Ovary (tissue), 9 donors: ENCODE measurements around the gene ABCA4. TPM values are rescaled to one million over a fixed set of nuclear protein-coding genes. Genes with fewer than 3 reads are reported as not detected.

Source experiments
- DNase-seq, 5 donors: peaks; one replicate each; pipeline ENCODE4 v3.0.0-alpha.2; 2019 to 2020
- H3K27ac ChIP-seq, 2 donors: fragments of 200-600 bp; one replicate each; pipeline versions ENCODE4 v1.5.1 to v1.8.0; 2019 to 2022
- H3K27me3 ChIP-seq: fragments of 200-600 bp; one replicate; pipeline ENCODE4 v1.8.0; 2022
- H3K36me3 ChIP-seq: fragments of 200-600 bp; sonication (generic); one replicate; pipeline ENCODE4 v1.5.1; 2019
- H3K4me1 ChIP-seq: one replicate; pipeline ENCODE4 v1.8.1; 2013; ENCODE audit warnings: mild to moderate bottlenecking, moderate library complexity; ENCODE audit not compliant: insufficient read depth
- H3K4me3 ChIP-seq: fragments of 200-600 bp; sonication (generic); one replicate; pipeline ENCODE4 v1.5.1; 2017
- H3K9me3 ChIP-seq, 2 donors: fragments of 200-600 bp in 1 of 2; sonication (generic) in 1 of 2; one replicate each; pipeline versions ENCODE4 v1.5.1 to v1.8.1; 2013 to 2019; ENCODE audit warnings: mild to moderate bottlenecking in 1 of 2, moderate library complexity in 1 of 2
- CTCF ChIP-seq, 3 donors: fragments of 450-650 bp in 2 of 3; fragments of 200-600 bp in 1 of 3; IDR thresholded peaks; one replicate each; pipeline versions ENCODE4 v1.5.1 to v1.8.0; 2016 to 2022; ENCODE audit warnings: antibody characterized with exemption in 3 of 3, mild to moderate bottlenecking in 1 of 3
- EP300 ChIP-seq: sonication (generic); formaldehyde crosslinking; IDR thresholded peaks from one replicate; pipeline ENCODE4 v1.6.1; 2017; ENCODE audit warnings: antibody characterized with exemption
- POLR2A ChIP-seq: fragments of 450-650 bp; IDR thresholded peaks from one replicate; pipeline ENCODE4 v1.6.1; 2017; ENCODE audit warnings: antibody characterized with exemption, mild to moderate bottlenecking, moderate library complexity
- WGBS, 3 donors: extraction: QIAGEN DNeasy Blood & Tissue Kit in 1 of 3; methylation state at CpG; one replicate each; pipeline versions ENCODE4 v1.1.5 to v1.1.7; 2013 to 2017; 5-methylcytosine and 5-hydroxymethylcytosine counted together
- intact Hi-C, 4 donors: fragments of 100-400 bp; cut with DNase I; formaldehyde crosslinking; loops; one replicate each; pipeline versions ENCODE4 v1.11.0 to v1.15.1; 2022 to 2023
- polyA plus RNA-seq, 2 donors: library from polyadenylated mRNA; stranded (reverse); fragments of 200-250 nt in 1 of 2; fragments of 350-450 nt in 1 of 2; fragmentation: Illumina TruSeq in 1 of 2; extraction: RNeasy Lipid Tissue Mini Kit (QIAGEN cat#74804) in 1 of 2; gene quantifications; one replicate each; pipeline ENCODE4 v1.2.3, GENCODE V29; 2013 to 2014
- total RNA-seq, 7 donors: library from RNA; depleted of rRNA in 2 of 7; stranded (reverse); fragments of >200 nt in 2 of 7; fragmentation: NEBNext Ultra II Directional in 3 of 7; extraction: Animal tissue kit (Norgen Biotek cat#: 25700) in 3 of 7; gene quantifications; one replicate each; pipeline versions ENCODE4 v1.1.0 to v1.2.4, GENCODE V29; 2016 to 2023
- donor health status: DM: no; HTN: no; CAD: no; lungs with moderate emphysema.
- donor health status: DM: no; HTN: no; CAD: no.
- donor health status: Bipolar disorder and iron deficiency.
- donor health status: DM: yes; HTN: yes; CAD: no.
- donor health status: DM: no; HTN: no; CAD: no.
- donor health status: DM: yes; HTN: yes; CAD: no.

ABCA4 gene
- total and polyA plus RNA-seq, 9 donors: 0.12 to 3.1 (median 0.35) TPM

- intact Hi-C loops: no loop called here
Measured at GRCh38 chr1:94111879-94112278, 9.1 kb downstream of the ABCA4 start.

GRCh38 chr1:94110946-94111740 lies 9.8 kb downstream of the ABCA4 start:
- Histone ChIP-seq H3K36me3 (no peaks in the 10 kb centered on the region), H3K9me3 (no peaks in the 10 kb centered on the region), H3K4me3 (no peak overlapping the region), H3K27ac (no peak overlapping the region), H3K27me3 (no peaks in the 10 kb centered on the region), H3K4me1 (no peaks in the 10 kb centered on the region)
- WGBS, 3 donors: 87 to 89% (median 89%) methylated on average over 10 of the region's 10 CpGs
- intact Hi-C loops: no loop called here
- TF ChIP-seq POLR2A (no peak), CTCF (IDR thresholded peaks at IDR 0.05) (no peak), EP300 (no peak)
- no peak for DNase-seq

More at GRCh38 chr1:94111879-94112278, 9.1 kb downstream of the ABCA4 start:
- Histone ChIP-seq H3K36me3 (no peaks in the 10 kb centered on the region), H3K27me3 (no peaks in the 10 kb centered on the region), H3K4me1 (peaks cover 2% of the 10 kb centered on the region), H3K9me3 (no peaks in the 10 kb centered on the region), H3K27ac (no peak overlapping the region), H3K4me3 (no peak overlapping the region)
- no peak for DNase-seq
- TF ChIP-seq EP300: no peak
- 86 to 89% (median 87%) methylated on average over 9 of the region's 9 CpGs for WGBS, 3 donors

GRCh38 chr1:94110021-94110761 lies 10.8 kb downstream of the ABCA4 start:
- Histone ChIP-seq H3K27me3 (no peaks in the 10 kb centered on the region), H3K4me1 (no peaks in the 10 kb centered on the region), H3K4me3 (no peak overlapping the region), H3K9me3 (no peaks in the 10 kb centered on the region), H3K27ac (no peak overlapping the region), H3K36me3 (no peaks in the 10 kb centered on the region)
- intact Hi-C loops: no loop called here
- no peak for TF ChIP-seq EP300
- no peak for TF ChIP-seq POLR2A
- no peak for TF ChIP-seq CTCF (IDR thresholded peaks at IDR 0.05)
- no peak for DNase-seq
- 87 to 94% (median 90%) methylated on average over 4 of the region's 4 CpGs for WGBS, 3 donors

DNA sequence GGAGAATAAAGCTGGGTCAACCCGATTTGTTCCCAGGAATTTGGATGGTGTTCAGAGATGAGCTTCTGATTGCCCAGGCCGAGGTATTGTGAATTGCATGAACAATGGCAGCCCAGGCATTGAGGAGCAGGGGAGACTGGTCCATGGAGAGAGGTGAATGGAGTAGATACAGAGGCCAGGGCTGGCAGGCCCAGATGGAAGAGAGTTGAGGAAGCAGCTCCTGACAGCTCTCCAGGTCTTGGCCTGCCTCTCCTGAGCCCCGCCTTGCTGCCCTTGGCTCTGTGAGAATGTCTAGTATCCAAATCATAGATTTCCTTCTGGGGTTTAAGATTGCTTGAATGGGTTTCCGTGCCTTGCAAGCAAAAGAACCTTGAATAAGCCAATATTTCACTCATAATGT lies 11.5 kb downstream of the ABCA4 start:
- Histone ChIP-seq H3K27ac (no peak overlapping the region), H3K4me1 (no peaks in the 10 kb centered on the region), H3K27me3 (no peaks in the 10 kb centered on the region), H3K36me3 (no peaks in the 10 kb centered on the region), H3K9me3 (no peaks in the 10 kb centered on the region), H3K4me3 (no peak overlapping the region)
- DNase-seq: no peak
- intact Hi-C loops: no loop called here
- TF ChIP-seq CTCF (IDR thresholded peaks at IDR 0.05) (no peak), EP300 (no peak), POLR2A (no peak)
- WGBS, 3 donors: 91 to 93% (median 92%) methylated on average over 4 of the region's 4 CpGs

- Histone ChIP-seq H3K36me3 (no peaks in the 10 kb centered on the region), H3K4me1 (no peaks in the 10 kb centered on the region), H3K27ac (no peak overlapping the region), H3K4me3 (no peak overlapping the region), H3K27me3 (no peaks in the 10 kb centered on the region), H3K9me3 (no peaks in the 10 kb centered on the region)
- TF ChIP-seq POLR2A (no peak), EP300 (no peak), CTCF (IDR thresholded peaks at IDR 0.05) (no peak)
- no peak for DNase-seq
- WGBS, 3 donors: 90 to 97% (median 94%) methylated on average over 6 of the region's 6 CpGs
- intact Hi-C loops: no loop called here
Measured at GRCh38 chr1:94107141-94107540, 13.8 kb downstream of the ABCA4 start.
